Common myeloid progenitor, CD34-positive (primary cell): ENCODE measurements around the gene CLSTN2.

Experiments used
- CTCF ChIA-PET: fragments of 350-600 bp; sonication (Branson Sonifier 250); formaldehyde crosslinking; loops from one replicate; lab custom pipeline; 2021; ENCODE audit warnings: antibody characterized with exemption; lab: Charles Lee
- POLR2A ChIA-PET: fragments of 350-600 bp; sonication (Branson Sonifier 250); formaldehyde crosslinking; loops from one replicate; lab custom pipeline; 2021; ENCODE audit warnings: antibody characterized with exemption; lab: Charles Lee
- DNase-seq, 3 donors: peaks; one replicate each; pipeline versions ENCODE4 v3.0.0 to v3.0.0-alpha.2; 2013
- H3K27ac ChIP-seq, 2 experiments: 1 replicate in 1 of 2; 2 replicates in 1 of 2; pipeline ENCODE4 v1.7.0; 2013; ENCODE audit warnings: inconsistent platforms in 2 of 2, low read length in 2 of 2, mild to moderate bottlenecking in 2 of 2, low read depth in 1 of 2, moderate library complexity in 1 of 2; ENCODE audit not compliant: severe bottlenecking in 2 of 2, insufficient read depth in 1 of 2, poor library complexity in 1 of 2
- H3K27me3 ChIP-seq, 5 experiments: replicated peaks in 2 of 5; 1 replicate in 3 of 5; 2 replicates in 2 of 5; pipeline versions ENCODE4 v1.6.1 to v1.7.0; 2013; ENCODE audit warnings: low read length in 4 of 5, mild to moderate bottlenecking in 2 of 5, moderate library complexity in 2 of 5, inconsistent platforms in 1 of 5; ENCODE audit not compliant: insufficient read depth in 5 of 5, control insufficient read depth in 4 of 5
- H3K36me3 ChIP-seq, 4 experiments: 1 replicate in 2 of 4; 2 replicates in 2 of 4; pipeline versions ENCODE4 v1.6.1 to v1.7.0; 2013; ENCODE audit warnings: low read length in 3 of 4, control low read depth in 1 of 4, mild to moderate bottlenecking in 1 of 4; ENCODE audit not compliant: control insufficient read depth in 4 of 4, insufficient read depth in 4 of 4
- H3K4me1 ChIP-seq, 4 experiments: 1 replicate in 3 of 4; 2 replicates in 1 of 4; pipeline versions ENCODE4 v1.6.1 to v1.7.1; 2013; ENCODE audit warnings: low read length in 3 of 4, mild to moderate bottlenecking in 3 of 4, control low read depth in 1 of 4, inconsistent platforms in 1 of 4, moderate library complexity in 1 of 4; ENCODE audit not compliant: control insufficient read depth in 4 of 4, insufficient read depth in 4 of 4; ENCODE audit errors: control extremely low read depth in 1 of 4
- H3K4me3 ChIP-seq, 7 experiments: 1 replicate in 4 of 7; 2 replicates in 3 of 7; pipeline versions ENCODE4 v1.5.1 to v1.7.0; 2013; ENCODE audit warnings: mild to moderate bottlenecking in 7 of 7, low read length in 6 of 7, moderate library complexity in 6 of 7, inconsistent platforms in 2 of 7, low read depth in 2 of 7, control low read depth in 1 of 7; ENCODE audit not compliant: insufficient read depth in 4 of 7, control insufficient read depth in 1 of 7; ENCODE audit errors: extremely low read depth in 1 of 7
- H3K9me3 ChIP-seq, 5 experiments: 1 replicate in 4 of 5; 2 replicates in 1 of 5; pipeline versions ENCODE4 v1.6.1 to v1.7.1; 2013; ENCODE audit warnings: low read length in 4 of 5, mild to moderate bottlenecking in 2 of 5, inconsistent platforms in 1 of 5, low read depth in 1 of 5, moderate library complexity in 1 of 5; ENCODE audit not compliant: control insufficient read depth in 4 of 5, insufficient read depth in 2 of 5; ENCODE audit errors: control extremely low read depth in 1 of 5
- WGBS: methylation state at CpG from one replicate; pipeline ENCODE4 v1.1.5; 2013; ENCODE audit not compliant: insufficient coverage; 5-methylcytosine and 5-hydroxymethylcytosine counted together

Gene CLSTN2

GRCh38 chr3:140145528-140145927 lies 210.5 kb downstream of the CLSTN2 start:
- Histone ChIP-seq H3K9me3 (no peaks in the 10 kb centered on the region), H3K27ac (no peak overlapping the region), H3K4me3 (no peak overlapping the region), H3K4me1 (no peaks in the 10 kb centered on the region), H3K36me3 (no peaks in the 10 kb centered on the region), H3K27me3 (no peaks in the 10 kb centered on the region)
- no peak for DNase-seq
- ChIA-PET POLR2A (no interaction called here), CTCF (interaction anchor here (1.4 kb wide), 1 partner anchor 18 kb away, joined by 5 read pairs; no protein-coding TSS in a partner anchor)
- 100% methylated on average over 1 of the region's 2 CpGs for WGBS

GRCh38 chr3:140146668-140147067 lies 211.7 kb downstream of the CLSTN2 start:
- no peaks in the 10 kb centered on the region for H3K9me3 ChIP-seq
- H3K36me3 ChIP-seq: no peaks in the 10 kb centered on the region
- no peaks in the 10 kb centered on the region for H3K4me1 ChIP-seq
- H3K27me3 ChIP-seq: no peaks in the 10 kb centered on the region
- CTCF ChIA-PET: interaction anchor here (1.4 kb wide), 1 partner anchor 19 kb away, joined by 5 read pairs; no protein-coding TSS in a partner anchor
- DNase-seq: no peak
- no peak overlapping the region for H3K27ac ChIP-seq
- POLR2A ChIA-PET: no interaction called here
- H3K4me3 ChIP-seq: no peak overlapping the region

GRCh38 chr3:140147965-140148490 lies 213.0 kb downstream of the CLSTN2 start:
- Histone ChIP-seq H3K4me1 (no peaks in the 10 kb centered on the region), H3K4me3 (no peak overlapping the region), H3K27ac (no peak overlapping the region), H3K9me3 (no peaks in the 10 kb centered on the region), H3K36me3 (no peaks in the 10 kb centered on the region), H3K27me3 (no peaks in the 10 kb centered on the region)
- CTCF ChIA-PET: interaction anchor here (1.4 kb wide), 1 partner anchor 9 kb away, joined by 3 read pairs; no protein-coding TSS in a partner anchor
- 94% methylated on average over 4 of the region's 4 CpGs for WGBS
- POLR2A ChIA-PET: no interaction called here
- DNase-seq: no peak

GRCh38 chr3:140148824-140149390 lies 213.9 kb downstream of the CLSTN2 start:
- DNase-seq: no peak
- no peak overlapping the region for H3K4me3 ChIP-seq
- no peak overlapping the region for H3K27ac ChIP-seq
- ChIA-PET CTCF (interaction anchor here (0.9 to 1.4 kb wide), 3 partner anchors 10 to 20 kb away, joined by 3 read pairs; no protein-coding TSS in a partner anchor), POLR2A (no interaction called here)
- no peaks in the 10 kb centered on the region for H3K36me3 ChIP-seq
- WGBS: 89% methylated on average over 2 of the region's 3 CpGs
- H3K27me3 ChIP-seq: no peaks in the 10 kb centered on the region
- no peaks in the 10 kb centered on the region for H3K4me1 ChIP-seq
- no peaks in the 10 kb centered on the region for H3K9me3 ChIP-seq

- Histone ChIP-seq H3K4me3 (no peak overlapping the region), H3K27ac (no peak overlapping the region), H3K9me3 (no peaks in the 10 kb centered on the region), H3K36me3 (no peaks in the 10 kb centered on the region), H3K27me3 (no peaks in the 10 kb centered on the region), H3K4me1 (no peaks in the 10 kb centered on the region)
- CTCF ChIA-PET: interaction anchor here (1.6 to 3.7 kb wide), 2 partner anchors 15 to 16 kb away, joined by 4 to 11 read pairs; no protein-coding TSS in a partner anchor
- DNase-seq: no peak
- 87% methylated on average over 5 of the region's 5 CpGs for WGBS
- POLR2A ChIA-PET: no interaction called here
Observed at GRCh38 chr3:140151321-140151720, 216.3 kb downstream of the CLSTN2 start.

- Histone ChIP-seq H3K9me3 (no peaks in the 10 kb centered on the region), H3K27ac (no peak overlapping the region), H3K36me3 (no peaks in the 10 kb centered on the region), H3K27me3 (no peaks in the 10 kb centered on the region), H3K4me1 (no peaks in the 10 kb centered on the region), H3K4me3 (no peak overlapping the region)
- no peak for DNase-seq
- ChIA-PET CTCF (interaction anchor here (3.7 kb wide), 1 partner anchor 17 kb away, joined by 11 read pairs; no protein-coding TSS in a partner anchor), POLR2A (no interaction called here)
- WGBS: 51% methylated on average over 4 of the region's 7 CpGs
Observed at GRCh38 chr3:140152851-140153639, 218.1 kb downstream of the CLSTN2 start.

- CTCF ChIA-PET: interaction anchor here (3.7 kb wide), 1 partner anchor 18 kb away, joined by 11 read pairs; no protein-coding TSS in a partner anchor
- peaks cover 0 to 2% (median 0%) of the 10 kb centered on the region in 5 experiments for H3K9me3 ChIP-seq
- H3K27me3 ChIP-seq: no peaks in the 10 kb centered on the region
- no peaks in the 10 kb centered on the region for H3K4me1 ChIP-seq
- WGBS: no CpG with 5 or more reads among the region's 1 CpG
- H3K36me3 ChIP-seq: no peaks in the 10 kb centered on the region
- DNase-seq: no peak
- POLR2A ChIA-PET: no interaction called here
- no peak overlapping the region for H3K27ac ChIP-seq
- no peak overlapping the region for H3K4me3 ChIP-seq
Observed at GRCh38 chr3:140153736-140154135, 218.8 kb downstream of the CLSTN2 start.
